GM18508 (cell line): Measurements from ENCODE around the gene RPS6KA1.

Experiments used
- ATAC-seq: cut with Tn5 transposase; IDR thresholded peaks from one replicate; pipeline ENCODE4 v1.9.1; 2021; ENCODE audit warnings: moderate number of reproducible peaks; ENCODE audit not compliant: insufficient read depth, unreplicated experiment

RPS6KA1 gene

GRCh38 chr1:26552720-26553119 is 23.2 kb downstream of the RPS6KA1 start:
- no peak for ATAC-seq

- no peak for ATAC-seq
Observed at GRCh38 chr1:26553942-26554682, 24.6 kb downstream of the RPS6KA1 start.

- no peak for ATAC-seq
Observed at GRCh38 chr1:26554781-26555180, 25.2 kb downstream of the RPS6KA1 start.

GRCh38 chr1:26555550-26555981 is 26.0 kb downstream of the RPS6KA1 start:
- no peak for ATAC-seq

GRCh38 chr1:26556111-26556510 is 26.6 kb downstream of the RPS6KA1 start:
- ATAC-seq: no peak

GRCh38 chr1:26557008-26557407 is 27.4 kb downstream of the RPS6KA1 start:
- ATAC-seq: no peak

- ATAC-seq: no peak
Observed at GRCh38 chr1:26558685-26559048, 29.1 kb downstream of the RPS6KA1 start.

- ATAC-seq: no peak
Observed at GRCh38 chr1:26560403-26560780, 30.8 kb downstream of the RPS6KA1 start.

- no peak for ATAC-seq
Observed at GRCh38 chr1:26570287-26570686, 40.7 kb downstream of the RPS6KA1 start.

GRCh38 chr1:26571381-26571780 is 41.8 kb downstream of the RPS6KA1 start:
- ATAC-seq: no peak

GRCh38 chr1:26574018-26574417 is 44.5 kb downstream of the RPS6KA1 start:
- no peak for ATAC-seq

GRCh38 chr1:26574719-26575251 is 45.2 kb downstream of the RPS6KA1 start:
- no peak for ATAC-seq

- no peak for ATAC-seq
Observed at GRCh38 chr1:26575348-26575747, 45.8 kb downstream of the RPS6KA1 start.

- ATAC-seq: no peak
Observed at GRCh38 chr1:26578167-26578566, 48.6 kb downstream of the RPS6KA1 start.

- no peak for ATAC-seq
Observed at GRCh38 chr1:26579681-26580111, 50.1 kb downstream of the RPS6KA1 start.

GRCh38 chr1:26580116-26580515 is 50.6 kb downstream of the RPS6KA1 start:
- ATAC-seq: no peak

- no peak for ATAC-seq
Observed at GRCh38 chr1:26581287-26581651, 51.7 kb downstream of the RPS6KA1 start.

- no peak for ATAC-seq
Observed at GRCh38 chr1:26582053-26582835, 52.7 kb downstream of the RPS6KA1 start.

GRCh38 chr1:26582836-26583460 is 53.4 kb downstream of the RPS6KA1 start:
- ATAC-seq: no peak

GRCh38 chr1:26583646-26584485 is 54.3 kb downstream of the RPS6KA1 start:
- no peak for ATAC-seq
